Endothelial cell (in vitro differentiated cells): ENCODE results near the gene FSTL3. TPM values are rescaled to one million over a fixed set of nuclear protein-coding genes. Genes with fewer than 3 reads are reported as not detected.
A peak's percentile ranks its signal among the peaks of the same experiment; 100 is the strongest.

ENCODE experiments used
- DNase-seq: peaks from one replicate; pipeline ENCODE4 v3.0.0; 2021; ENCODE audit warnings: low spot score
- H3K27ac Mint-ChIP-seq: one replicate; pipeline ENCODE4 v1.8.0; 2021; ENCODE audit warnings: mixed read lengths, inconsistent platforms; ENCODE audit not compliant: unreplicated experiment
- H3K27me3 Mint-ChIP-seq: one replicate; pipeline ENCODE4 v1.8.0; 2021; ENCODE audit warnings: mild to moderate bottlenecking, moderate library complexity, mixed read lengths, inconsistent platforms; ENCODE audit not compliant: unreplicated experiment
- H3K36me3 Mint-ChIP-seq: one replicate; pipeline ENCODE4 v1.8.0; 2021; ENCODE audit warnings: mild to moderate bottlenecking, low read depth, mixed read lengths, inconsistent platforms; ENCODE audit not compliant: unreplicated experiment
- H3K4me1 Mint-ChIP-seq: one replicate; pipeline ENCODE4 v1.8.0; 2021; ENCODE audit warnings: mild to moderate bottlenecking, mixed read lengths, inconsistent platforms; ENCODE audit not compliant: unreplicated experiment
- H3K4me3 Mint-ChIP-seq: one replicate; pipeline ENCODE4 v1.8.0; 2021; ENCODE audit warnings: mild to moderate bottlenecking, mixed read lengths, inconsistent platforms; ENCODE audit not compliant: unreplicated experiment
- H3K9me3 Mint-ChIP-seq: one replicate; pipeline ENCODE4 v1.8.0; 2021; ENCODE audit warnings: mixed read lengths, inconsistent platforms; ENCODE audit not compliant: unreplicated experiment
- total RNA-seq: library from RNA; stranded (reverse); fragmentation: NEBNext Ultra II Directional; extraction: Animal tissue kit (Norgen Biotek cat#: 25700); gene quantifications from one replicate; pipeline ENCODE4 v1.2.1, GENCODE V29; 2021; ENCODE audit not compliant: unreplicated experiment
- TF ChIP-seq, protein P1 (sequence below): fragments of 200-600 bp; sonication (generic); IDR thresholded peaks from one replicate; pipeline ENCODE4 v1.5.0; 2021; ENCODE audit warnings: antibody characterized with exemption; ENCODE audit not compliant: unreplicated experiment

FSTL3 gene
- total RNA-seq, 1 donor from 2014 or later = 6.5 TPM

DNA sequence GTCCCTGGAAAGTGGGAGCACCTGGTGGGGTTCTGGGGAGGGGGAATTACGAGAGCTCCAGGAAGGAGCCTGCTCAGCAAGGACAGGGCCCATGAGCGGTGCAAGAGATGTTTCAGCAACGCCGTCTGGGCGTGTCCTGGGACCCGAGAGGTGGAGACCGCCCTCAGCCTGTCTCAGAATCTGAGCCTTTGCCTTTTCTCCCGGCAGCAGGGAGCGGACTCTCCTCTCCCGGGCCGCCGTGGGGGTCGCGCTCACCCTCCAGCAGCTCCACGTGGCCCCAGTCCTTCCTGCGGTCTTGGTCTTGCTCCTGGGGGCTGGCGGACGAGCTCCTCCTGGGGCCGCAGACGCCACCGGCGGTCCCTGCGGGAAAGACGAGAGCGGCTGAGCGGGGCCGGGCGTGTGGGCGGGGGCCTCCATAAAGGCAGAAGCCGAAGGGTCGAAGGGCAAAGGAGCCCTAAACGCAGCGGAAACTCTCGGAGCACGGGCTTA is 43.6 kb upstream of the FSTL3 start:
- no peaks in the 10 kb centered on the region for H3K9me3 Mint-ChIP-seq
- DNase-seq = peak; percentile 51
- peaks cover 11% of the 10 kb centered on the region for H3K27me3 Mint-ChIP-seq
- no peaks in the 10 kb centered on the region for H3K4me1 Mint-ChIP-seq
- peaks cover 6% of the 10 kb centered on the region for H3K36me3 Mint-ChIP-seq
- no peak overlapping the region for H3K27ac Mint-ChIP-seq
- TF ChIP-seq, protein P1, sequence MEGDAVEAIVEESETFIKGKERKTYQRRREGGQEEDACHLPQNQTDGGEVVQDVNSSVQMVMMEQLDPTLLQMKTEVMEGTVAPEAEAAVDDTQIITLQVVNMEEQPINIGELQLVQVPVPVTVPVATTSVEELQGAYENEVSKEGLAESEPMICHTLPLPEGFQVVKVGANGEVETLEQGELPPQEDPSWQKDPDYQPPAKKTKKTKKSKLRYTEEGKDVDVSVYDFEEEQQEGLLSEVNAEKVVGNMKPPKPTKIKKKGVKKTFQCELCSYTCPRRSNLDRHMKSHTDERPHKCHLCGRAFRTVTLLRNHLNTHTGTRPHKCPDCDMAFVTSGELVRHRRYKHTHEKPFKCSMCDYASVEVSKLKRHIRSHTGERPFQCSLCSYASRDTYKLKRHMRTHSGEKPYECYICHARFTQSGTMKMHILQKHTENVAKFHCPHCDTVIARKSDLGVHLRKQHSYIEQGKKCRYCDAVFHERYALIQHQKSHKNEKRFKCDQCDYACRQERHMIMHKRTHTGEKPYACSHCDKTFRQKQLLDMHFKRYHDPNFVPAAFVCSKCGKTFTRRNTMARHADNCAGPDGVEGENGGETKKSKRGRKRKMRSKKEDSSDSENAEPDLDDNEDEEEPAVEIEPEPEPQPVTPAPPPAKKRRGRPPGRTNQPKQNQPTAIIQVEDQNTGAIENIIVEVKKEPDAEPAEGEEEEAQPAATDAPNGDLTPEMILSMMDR = no peak
- H3K4me3 Mint-ChIP-seq = peak overlapping the region; percentile 98

- TF ChIP-seq, protein P1 = no peak
- Mint-ChIP-seq H3K4me3 (peak within 1 kb of the TSS; percentile 98), H3K36me3 (peaks cover 6% of the 10 kb centered on the region)
Observed at GRCh38 chr19:633068-633785, 43.0 kb upstream of the FSTL3 start, which contains the start of gene POLRMT. Gene POLRMT (minus strand): TSS chr19:633537. CDS start chr19:633512, 25 bp downstream.

DNA sequence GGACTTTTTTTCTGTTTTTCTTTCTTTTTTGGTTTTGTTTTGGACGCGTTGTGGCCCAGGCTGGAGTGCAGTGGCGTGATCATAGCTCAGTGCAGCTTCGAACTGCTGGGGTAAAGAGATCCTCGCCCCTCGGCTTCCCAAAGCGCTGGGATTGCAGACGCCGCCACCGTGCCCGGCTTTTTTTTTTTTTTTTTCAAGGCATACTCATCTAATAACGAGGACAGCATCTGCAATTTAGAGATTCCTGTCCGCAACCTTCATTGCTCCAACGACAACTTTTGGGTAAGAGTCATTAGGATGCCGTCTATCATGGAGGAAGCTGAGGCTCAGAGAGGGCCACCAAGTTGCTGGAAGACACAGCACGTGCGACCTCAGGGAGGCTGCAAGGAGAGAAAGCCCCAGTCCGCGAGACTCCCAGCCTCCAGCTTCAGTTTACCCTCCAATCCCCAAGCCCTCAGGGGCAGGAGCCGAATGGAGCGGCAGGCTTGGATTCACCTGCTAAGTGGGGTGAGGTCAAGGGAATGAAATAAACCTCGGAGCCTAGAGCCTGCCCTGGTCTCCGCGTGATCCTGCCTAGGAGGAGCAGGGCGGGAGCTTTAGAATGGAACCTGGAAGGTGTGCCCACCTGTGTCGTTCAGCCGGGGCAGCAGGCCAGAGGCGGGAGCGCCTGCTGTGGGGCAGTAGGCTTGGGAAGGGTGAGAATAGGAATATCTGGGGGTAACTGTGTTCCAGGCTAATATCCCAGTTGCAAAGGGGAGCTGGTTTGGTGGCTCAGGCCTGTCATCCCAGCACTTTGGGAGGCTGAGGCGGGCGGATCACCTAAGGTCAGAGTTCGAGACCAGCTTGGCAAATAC is 42.2 kb upstream of the FSTL3 start:
- peaks cover 6% of the 10 kb centered on the region for H3K36me3 Mint-ChIP-seq
- H3K27ac Mint-ChIP-seq = peak overlapping the region; percentile 92
- DNase-seq = no peak
- H3K4me3 Mint-ChIP-seq = peak overlapping the region; percentile 95
- TF ChIP-seq, protein P1 = no peak
- H3K4me1 Mint-ChIP-seq = no peaks in the 10 kb centered on the region
- peaks cover 16% of the 10 kb centered on the region for H3K27me3 Mint-ChIP-seq
- no peaks in the 10 kb centered on the region for H3K9me3 Mint-ChIP-seq

More at GRCh38 chr19:633068-633785, 43.0 kb upstream of the FSTL3 start, which contains the start of gene POLRMT:
- peak; percentile 94 for DNase-seq
- Mint-ChIP-seq H3K27me3 (peaks cover 15% of the 10 kb centered on the region), H3K9me3 (no peaks in the 10 kb centered on the region), H3K27ac (peak within 1 kb of the TSS; percentile 92), H3K4me1 (no peaks in the 10 kb centered on the region)

DNA sequence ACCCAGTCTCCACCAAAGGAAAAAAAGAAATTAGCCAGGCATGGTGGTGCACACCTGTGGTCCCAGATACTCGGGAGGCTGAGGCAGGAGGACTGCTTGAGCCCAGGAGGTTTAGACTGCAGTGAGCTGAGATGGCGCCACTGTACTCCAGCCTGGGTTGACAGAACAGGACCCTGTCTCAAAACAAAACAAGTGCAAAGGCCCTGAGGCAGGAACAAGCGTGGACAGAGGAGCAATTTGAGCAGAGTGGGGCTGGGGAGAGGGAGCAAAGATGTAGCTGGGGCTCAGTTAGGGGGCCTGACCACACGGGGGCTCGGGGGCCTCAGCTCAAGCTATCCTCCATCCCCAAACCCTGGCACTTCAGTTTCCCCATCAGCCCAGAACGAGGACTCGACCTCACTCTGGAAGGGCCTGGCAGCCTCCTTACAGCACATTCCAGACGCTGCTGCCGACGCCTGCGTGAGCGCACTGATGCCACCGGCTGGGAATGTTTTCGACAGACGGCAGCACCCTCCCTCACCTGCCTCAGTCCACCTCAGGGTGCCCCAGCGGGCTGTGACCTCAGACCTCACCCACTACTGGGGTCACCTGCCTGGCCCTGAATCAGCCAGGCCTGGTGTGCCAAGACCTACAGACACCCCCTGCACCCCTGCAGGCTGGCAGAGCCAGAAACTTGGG is 41.1 kb upstream of the FSTL3 start:
- TF ChIP-seq, protein P1 = no peak

More for the DNA sequence above, 41.1 kb upstream of the FSTL3 start:
- Mint-ChIP-seq H3K27ac (no peak overlapping the region), H3K4me3 (no peak overlapping the region), H3K27me3 (peaks cover 20% of the 10 kb centered on the region), H3K36me3 (peaks cover 6% of the 10 kb centered on the region), H3K4me1 (no peaks in the 10 kb centered on the region), H3K9me3 (no peaks in the 10 kb centered on the region)
- DNase-seq = no peak
